HUES48 (cell line): ENCODE measurements around the gene CACNA1S.

ENCODE experiments used
- H3K27ac ChIP-seq: one replicate; pipeline ENCODE4 v1.7.0; 2013; ENCODE audit warnings: low read depth, low read length, inconsistent platforms
- H3K27me3 ChIP-seq: 2 replicates; pipeline ENCODE4 v1.6.1; 2013; ENCODE audit warnings: mild to moderate bottlenecking, low read length; ENCODE audit not compliant: control insufficient read depth, insufficient read depth
- H3K36me3 ChIP-seq: 2 replicates; pipeline ENCODE4 v1.6.1; 2013; ENCODE audit warnings: low read length; ENCODE audit not compliant: control insufficient read depth, insufficient read depth
- H3K4me1 ChIP-seq: 2 replicates; pipeline ENCODE4 v1.6.1; 2013; ENCODE audit warnings: mild to moderate bottlenecking, low read length; ENCODE audit not compliant: control insufficient read depth, insufficient read depth
- H3K4me3 ChIP-seq: 2 replicates; pipeline ENCODE4 v1.5.1; 2013; ENCODE audit warnings: mild to moderate bottlenecking, low read depth, low read length
- H3K9ac ChIP-seq: 2 replicates; pipeline ENCODE4 v1.6.1; 2013; ENCODE audit warnings: mild to moderate bottlenecking, low read depth, low read length, moderate library complexity
- H3K9me3 ChIP-seq: 2 replicates; pipeline ENCODE4 v1.6.1; 2013; ENCODE audit warnings: low read length; ENCODE audit not compliant: control insufficient read depth, insufficient read depth

Gene CACNA1S

DNA sequence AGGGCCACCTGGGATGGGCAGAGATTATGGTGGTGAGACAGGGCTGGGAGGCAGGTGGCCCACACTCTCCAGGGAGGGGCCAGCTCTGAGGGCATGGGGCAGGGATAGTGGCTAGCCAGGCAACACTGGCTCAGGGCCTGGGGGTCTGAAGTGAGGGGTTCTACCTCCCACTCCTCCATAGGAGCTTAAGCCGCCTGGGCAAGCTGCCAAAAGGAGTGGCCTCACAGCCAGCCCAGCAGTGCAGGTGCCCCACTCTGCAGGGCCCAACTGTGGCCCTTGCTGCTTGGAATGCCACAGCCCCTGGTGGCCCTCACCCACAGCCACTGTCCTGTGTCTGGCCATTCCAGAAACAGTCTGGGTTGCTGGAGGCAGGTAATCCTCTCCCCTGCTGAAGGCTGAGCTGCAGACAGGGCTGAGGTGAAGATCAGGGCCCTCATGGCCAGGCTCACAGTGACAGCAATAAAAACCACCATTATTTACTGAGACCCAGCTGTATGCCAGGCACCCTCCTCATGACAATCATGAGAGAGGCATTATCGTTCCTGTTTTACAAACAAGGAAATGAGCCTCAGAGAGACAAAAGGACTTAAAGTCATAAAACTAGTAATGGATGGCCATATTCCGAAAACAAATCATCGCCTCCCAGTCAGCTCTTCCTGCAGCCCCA, 119.7 kb downstream of the CACNA1S start:
- Histone ChIP-seq H3K9me3 (no peaks in the 10 kb centered on the region), H3K4me1 (no peaks in the 10 kb centered on the region), H3K27me3 (no peaks in the 10 kb centered on the region), H3K36me3 (peaks cover 52% of the 10 kb centered on the region), H3K4me3 (no peak overlapping the region), H3K9ac (no peak overlapping the region), H3K27ac (no peak overlapping the region)

DNA sequence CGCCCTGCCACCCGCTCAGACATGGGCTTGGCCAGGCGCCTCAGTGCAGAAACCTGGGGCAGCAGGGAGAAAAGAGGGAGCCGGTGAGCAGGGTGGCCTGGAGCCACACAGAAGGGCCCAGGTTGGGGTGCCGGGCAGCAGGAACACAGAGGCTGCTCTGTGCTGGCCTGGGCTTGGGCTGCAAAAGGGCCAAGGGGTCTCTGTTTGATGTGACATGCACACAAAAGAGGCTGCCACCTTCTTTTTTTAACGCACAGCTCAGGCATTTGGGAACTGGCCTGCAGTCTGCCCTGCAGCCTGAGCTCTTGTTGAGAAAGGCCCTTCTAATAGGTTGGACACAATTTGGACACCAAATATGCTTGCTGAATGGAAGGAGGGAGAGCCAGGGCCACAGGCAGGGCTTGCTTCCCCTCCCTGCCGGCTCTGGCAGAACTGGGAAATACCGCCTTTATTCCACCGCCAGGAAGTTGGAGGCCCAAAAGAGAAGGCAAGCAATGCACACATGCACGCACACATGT, 121.1 kb downstream of the CACNA1S start:
- no peak overlapping the region for H3K9ac ChIP-seq

DNA sequence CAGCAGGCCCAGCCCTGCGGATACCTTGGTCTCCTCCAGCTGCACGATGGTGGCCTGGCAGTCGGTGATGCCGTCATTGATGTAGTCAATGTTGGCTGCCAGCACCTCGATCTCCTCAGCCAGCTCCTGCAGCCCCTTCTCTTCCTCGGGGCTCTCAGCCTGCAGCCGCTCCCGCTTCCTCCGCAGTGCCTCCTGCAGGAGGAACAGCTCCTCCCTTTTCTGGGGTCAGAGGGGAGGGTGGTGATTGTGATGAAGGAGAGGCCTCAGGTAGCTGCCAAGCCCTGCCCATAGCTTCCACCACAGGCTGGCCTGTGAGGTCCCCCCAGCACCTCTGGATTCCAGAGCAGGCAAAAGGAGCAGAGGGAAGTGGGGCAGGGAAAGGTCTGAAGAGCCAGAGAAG, 122.1 kb downstream of the CACNA1S start:
- H3K27ac ChIP-seq, result no peak overlapping the region
- H3K27me3 ChIP-seq, result no peaks in the 10 kb centered on the region

More for the DNA sequence above, 121.1 kb downstream of the CACNA1S start:
- Histone ChIP-seq H3K27ac (no peak overlapping the region), H3K27me3 (no peaks in the 10 kb centered on the region), H3K4me3 (no peak overlapping the region), H3K9me3 (no peaks in the 10 kb centered on the region), H3K36me3 (peaks cover 61% of the 10 kb centered on the region), H3K4me1 (no peaks in the 10 kb centered on the region)

More for the DNA sequence above, 122.1 kb downstream of the CACNA1S start:
- Histone ChIP-seq H3K4me3 (no peak overlapping the region), H3K9ac (no peak overlapping the region), H3K4me1 (no peaks in the 10 kb centered on the region), H3K36me3 (peaks cover 53% of the 10 kb centered on the region), H3K9me3 (no peaks in the 10 kb centered on the region)
